HL-60/S4 (cell line): Measurements from ENCODE around the gene EEFSEC.

Source experiments
- in situ Hi-C: fragments of 300-500 bp; cut with MboI; formaldehyde crosslinking; loops from 2 replicates; pipeline ENCODE4 v1.14.3; 2022; ENCODE audit warnings: low sequenced_read_pairs

The EEFSEC gene

DNA sequence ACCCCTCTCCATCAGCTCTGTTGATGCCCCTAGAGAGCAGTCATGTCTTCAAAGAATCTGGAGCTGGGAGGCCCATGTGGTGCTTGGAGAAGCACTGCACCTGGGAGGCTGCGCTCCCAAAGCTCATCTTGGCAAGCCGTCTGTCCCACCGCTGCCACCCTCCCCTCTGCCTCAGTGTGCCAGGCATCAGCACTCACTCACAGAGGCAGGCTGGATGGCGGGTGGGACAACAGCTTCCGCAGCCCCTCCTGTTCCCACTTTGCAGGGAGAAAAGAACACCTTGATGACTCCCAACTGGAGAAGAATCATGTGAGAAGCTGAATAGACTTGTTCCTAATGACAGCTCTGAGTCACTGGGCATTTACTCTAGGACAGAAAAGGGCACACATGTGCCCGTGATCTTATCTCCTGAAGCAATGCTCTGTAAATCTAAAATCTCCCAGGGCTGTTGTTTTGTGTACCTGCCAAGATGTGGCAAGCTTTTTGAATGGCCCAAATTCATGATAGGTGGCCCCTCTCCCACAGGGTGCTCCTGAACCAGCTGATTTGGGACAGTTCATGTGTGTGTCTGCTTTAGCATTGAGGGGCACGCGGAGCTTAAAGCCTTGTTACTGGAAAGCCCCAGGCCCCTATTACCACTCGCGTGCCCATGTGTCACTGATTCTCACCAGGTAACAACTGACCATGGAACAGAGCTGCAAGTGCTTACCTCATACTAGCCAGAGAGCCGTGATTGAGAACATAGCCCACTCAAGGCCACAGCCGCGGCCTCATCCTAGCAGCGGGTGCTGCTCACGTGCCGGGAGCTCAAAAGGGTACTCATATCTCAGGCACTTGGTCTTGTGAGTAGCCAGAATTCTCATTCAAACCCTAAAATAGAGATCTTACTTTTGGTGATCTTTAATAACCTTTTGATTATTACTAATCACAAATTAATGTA lies 209.0 kb downstream of the EEFSEC start:
- in situ Hi-C loops = no loop called here

DNA sequence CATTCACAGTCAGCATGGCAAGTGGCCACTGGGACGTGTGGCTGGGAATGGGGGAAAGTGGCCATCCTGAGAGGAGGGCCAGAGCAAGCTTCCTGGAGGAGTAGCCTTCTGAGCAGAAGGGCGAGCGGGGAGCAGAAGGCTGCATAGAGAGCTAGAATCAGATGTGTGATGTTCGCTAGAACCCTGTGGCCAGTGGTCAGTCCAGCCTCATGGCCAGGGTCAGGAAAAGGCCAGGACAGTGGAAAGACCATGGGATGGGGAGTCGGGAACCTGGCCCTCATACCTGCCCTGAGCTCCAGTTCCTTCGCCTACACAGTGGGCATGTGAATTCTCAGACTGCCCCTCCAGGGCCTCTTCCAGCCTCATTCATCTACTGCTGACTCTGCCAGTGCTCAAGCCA lies 211.0 kb downstream of the EEFSEC start:
- in situ Hi-C loops = no loop called here

DNA sequence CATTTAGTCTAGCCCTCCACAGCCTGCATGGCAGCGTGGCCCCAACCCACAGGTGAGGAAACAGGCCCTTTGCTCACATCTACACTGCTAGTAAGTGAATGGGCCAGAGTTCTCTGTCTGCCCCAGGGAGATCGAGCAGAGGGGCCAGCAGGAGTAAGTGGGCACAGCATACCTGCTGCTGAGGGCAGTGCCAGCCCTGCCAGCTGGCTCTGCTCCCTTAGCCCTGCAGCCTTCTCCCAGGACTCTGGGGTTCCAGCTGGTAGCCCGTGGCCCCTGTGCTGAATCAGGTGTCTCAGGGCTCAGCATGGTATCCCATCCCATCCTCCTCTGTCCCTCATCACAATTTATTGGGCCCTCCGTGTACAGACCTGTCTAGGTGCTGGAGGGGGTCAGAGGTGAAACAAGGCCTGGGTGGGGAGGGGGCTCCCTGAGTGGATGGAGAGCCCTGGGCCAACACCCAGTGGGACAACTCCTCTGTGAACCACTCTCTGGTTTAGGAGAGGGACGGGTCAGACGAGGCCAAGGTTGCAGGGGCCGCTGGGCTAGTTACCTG lies 211.6 kb downstream of the EEFSEC start:
- in situ Hi-C loops = no loop called here

DNA sequence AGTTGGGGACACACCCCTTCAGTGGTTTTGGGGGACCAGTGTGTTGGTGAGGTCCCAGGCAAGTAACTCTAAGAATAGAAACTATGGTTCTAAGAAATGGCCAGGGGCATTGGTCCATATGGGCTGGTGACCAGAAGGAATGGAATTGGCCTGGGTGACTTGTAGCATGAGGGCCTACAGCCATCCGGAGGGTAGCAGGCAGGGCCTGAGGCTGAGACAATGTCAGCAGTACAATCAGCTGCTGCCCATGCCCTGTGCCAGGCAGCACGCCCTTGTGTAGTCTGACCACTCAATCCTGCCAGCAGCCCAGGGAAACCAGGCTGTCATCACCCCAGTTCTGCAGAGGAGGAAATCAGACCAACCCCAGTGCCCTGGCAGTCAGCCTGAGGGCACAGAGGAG lies 212.9 kb downstream of the EEFSEC start:
- in situ Hi-C loops = no loop called here

DNA sequence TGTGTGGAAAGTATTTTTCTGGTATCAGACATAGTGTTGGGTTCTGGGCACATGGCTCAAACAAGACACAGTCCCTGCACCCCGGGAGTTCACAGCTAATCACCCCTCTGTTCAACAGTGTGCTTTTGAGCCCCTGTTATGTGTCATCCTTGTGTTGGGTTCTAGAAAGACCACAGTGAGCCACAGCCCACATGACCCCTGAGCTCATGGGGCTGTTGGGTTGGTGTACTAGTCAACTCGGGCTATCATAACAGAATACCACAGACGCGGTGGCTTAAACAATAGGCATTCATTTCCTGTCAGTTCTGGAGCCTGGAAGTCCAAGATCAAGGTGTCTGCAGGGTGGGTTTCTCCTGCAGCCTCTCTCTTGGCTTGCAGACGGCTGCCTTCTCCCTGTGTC lies 213.4 kb downstream of the EEFSEC start:
- in situ Hi-C loops = no loop called here

DNA sequence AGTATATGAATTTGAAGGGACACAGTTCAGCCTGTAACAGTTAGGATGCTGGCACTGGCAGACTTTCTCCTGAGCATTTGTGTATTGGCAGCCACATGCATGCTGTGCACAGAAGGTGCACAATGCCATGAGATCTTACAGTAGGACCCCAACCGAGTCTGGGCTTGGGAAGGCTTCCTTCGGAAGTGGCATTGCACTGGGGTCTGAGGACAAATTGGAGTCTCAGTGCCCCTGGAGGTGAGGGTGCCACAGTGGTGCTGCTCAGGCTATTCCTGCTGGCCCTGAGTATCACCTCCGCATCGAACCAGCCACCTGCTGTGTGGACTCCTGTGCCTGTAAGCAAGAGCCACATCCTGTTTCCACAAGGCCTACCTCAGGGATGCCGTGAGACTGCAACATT lies 213.9 kb downstream of the EEFSEC start:
- in situ Hi-C loops = no loop called here

DNA sequence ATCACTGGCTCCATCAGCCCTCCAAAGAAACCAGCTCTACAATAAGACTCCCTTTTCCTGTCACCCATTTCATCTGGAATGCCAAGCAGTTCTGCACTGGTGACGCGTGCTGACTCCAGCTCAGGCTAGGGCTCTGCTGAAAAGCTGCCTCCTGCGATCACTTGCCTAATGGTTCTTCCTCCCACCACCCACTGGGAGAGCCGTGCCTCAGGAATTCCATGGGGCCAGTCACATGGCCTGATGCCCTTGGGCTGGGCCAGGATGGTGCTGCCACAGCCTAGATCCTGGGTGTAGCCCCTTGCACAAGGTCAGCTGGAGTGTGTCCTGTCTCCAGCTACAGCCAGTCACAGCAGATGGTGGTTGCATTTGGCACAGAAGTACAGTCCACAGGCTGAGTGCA lies 214.5 kb downstream of the EEFSEC start:
- in situ Hi-C loops = no loop called here

DNA sequence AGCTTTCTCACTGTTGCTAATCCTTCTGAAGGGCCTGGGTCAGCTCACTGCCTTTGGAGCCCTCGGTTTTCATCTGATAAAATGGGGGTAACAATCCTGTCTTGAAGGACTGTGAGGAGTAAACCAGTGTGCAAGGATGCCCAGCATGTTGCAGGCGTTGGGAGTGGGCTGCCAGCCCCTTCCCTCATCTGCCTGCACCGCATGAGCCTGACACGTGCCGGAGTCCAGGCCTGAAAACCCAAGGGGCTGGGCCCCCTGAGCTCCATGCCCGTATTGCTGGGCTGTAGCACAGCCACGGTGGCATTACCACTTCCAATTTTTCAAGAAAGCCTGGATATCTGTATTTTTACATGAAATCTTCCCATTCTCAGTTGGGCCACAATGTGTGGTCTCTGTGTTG lies 215.3 kb downstream of the EEFSEC start:
- in situ Hi-C loops = no loop called here

DNA sequence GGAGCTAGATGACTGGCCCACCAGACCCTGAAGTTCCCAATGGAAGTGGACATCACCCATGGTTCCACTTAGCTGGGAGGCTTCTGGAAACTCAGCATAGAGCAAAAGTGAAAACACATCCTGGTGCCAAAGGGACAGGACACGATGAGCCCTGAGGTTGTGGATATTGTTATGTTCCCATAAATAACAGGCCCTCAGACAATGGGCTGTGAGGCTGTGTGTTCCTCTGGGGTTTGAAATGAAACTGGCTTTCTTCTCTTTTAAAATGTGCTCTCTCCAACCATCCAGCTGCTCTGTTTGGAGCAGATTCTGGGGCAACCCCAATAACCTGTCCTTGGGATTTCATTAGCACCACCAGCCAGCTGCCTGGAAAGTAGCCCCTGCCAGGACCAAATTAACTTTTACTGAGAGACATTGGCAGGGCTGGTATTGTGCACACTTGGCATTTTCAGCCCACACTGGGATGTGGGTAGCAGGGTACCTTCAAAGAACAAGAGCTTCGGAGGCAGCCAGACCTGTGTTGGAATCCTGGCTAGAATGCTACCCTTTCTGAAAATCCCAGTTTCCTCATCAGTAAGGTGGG lies 215.9 kb downstream of the EEFSEC start:
- in situ Hi-C loops = no loop called here

DNA sequence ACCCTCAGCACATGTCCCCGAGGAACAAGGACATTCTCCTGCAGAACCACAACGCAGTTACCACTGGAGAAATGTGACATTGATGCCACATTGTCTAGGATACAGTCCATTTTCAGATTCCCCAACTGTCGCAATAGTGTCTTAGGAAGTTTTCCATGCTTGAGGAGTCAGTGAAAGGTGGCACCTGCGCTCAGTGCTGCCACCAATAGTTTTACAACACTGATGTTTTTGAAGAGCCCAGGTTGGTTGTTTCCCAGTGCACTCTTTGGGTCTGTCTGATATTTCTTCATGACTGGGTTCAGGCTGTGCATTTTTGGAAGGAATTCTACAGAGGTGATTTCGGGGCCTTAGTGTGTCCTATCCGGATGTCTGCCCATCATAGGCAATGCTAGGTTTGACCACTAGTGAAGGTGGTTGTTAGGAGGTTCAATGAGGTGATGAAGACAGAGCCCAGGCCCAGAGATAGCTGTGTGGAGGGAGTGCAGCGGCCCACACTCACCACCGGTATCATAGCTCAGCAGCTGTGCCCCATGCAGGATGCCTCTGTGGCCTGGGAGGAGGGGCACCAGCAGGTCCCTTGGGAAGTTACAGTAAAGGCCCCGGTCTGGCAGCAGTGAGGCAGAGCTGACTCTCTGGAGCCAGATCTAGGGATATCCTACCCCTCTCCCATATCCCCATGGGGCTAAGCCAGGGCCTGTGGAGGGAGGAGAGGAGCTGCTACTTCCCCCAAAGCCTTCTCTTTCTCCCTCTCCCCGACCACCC lies 216.8 kb downstream of the EEFSEC start:
- in situ Hi-C loops = no loop called here

DNA sequence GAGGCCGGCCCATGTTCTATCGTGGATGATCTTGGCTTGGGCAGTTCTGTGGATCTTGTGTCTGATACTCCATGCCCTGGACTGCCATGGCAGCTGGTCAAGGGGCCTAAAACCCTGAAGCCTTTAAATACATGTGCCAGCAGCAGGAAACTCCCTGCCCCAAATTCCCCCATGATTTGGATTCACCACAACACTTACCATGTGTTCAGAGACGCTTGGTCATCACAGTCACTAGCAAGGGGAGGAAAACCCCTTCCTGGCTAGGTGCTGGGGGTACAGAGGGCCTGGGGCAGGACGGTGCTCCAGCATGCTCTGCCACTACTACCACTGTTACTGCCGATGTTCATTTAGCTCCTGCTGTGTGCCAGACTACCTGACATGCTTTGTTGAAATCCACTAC lies 219.0 kb downstream of the EEFSEC start:
- in situ Hi-C loops = no loop called here

DNA sequence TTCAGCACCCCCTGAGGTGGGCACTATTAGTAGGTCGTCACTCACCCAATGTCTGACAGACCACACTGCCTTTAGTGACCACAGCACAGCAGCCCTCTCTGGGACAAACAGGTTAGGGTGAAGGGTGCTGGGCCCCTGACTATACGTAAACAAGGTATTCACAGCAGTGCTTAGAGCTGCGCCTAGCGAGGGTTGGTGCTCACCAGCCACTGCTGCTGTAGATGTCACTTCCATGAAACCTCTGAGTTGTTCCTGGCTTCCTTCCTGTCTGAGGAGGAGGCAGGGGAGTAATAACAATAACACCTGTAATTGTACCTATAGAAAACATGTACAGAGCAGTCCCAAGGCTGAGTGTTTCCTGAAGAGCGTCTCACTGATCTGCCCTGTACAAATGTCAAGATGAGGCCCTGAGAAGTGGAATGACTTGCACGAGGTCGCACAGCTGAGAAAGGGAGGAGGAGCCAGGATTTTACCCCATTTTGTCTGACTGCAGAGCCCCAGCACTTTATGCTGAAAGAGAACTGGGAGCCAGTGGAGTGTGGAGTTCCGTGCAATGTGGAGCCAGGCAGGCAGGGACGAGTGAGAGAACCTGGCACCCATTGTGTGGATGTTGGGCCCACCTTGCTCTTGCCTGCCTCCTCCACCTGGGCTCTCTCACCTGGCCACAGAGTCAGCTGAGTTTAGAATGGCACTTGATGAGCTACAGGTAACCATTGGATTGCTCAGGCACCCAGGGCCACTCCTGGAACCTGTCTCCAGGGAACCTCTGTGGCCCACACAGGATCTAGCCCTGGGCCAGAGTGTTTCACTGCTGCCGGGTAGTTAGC lies 219.6 kb downstream of the EEFSEC start:
- in situ Hi-C loops = no loop called here

DNA sequence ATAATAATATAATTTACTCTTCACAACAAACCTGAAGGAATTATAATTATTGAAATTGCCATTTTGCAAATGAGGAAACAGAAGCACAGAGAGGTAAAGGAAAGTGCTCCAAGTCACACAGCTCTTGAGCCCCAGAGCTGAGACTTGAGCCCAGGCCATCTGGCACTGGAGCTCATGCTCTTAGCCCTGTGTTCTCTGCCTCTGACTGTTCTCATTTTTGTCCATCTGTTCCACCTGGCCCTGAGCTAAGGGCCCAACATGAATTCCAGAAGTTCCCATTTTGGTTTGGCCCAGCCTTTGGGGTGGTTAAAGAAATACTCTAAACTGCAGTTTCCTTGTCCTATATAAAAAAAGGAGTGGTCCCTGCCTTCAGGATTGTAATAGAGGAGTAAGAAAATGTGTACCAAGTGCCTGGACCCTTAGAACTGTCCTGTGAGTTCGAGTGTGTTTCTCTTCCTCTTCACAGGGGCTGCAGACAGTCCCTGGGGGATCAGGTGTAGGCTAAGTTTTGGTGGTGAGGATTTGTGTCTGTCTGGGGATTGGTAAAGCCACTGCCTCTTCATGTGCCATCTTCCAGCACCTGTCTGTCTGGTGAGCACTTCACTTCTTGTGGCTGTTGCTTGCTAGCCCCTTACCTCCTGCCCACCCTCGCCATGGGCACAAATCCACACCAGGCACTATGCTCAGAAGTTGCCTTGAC lies 221.6 kb downstream of the EEFSEC start:
- in situ Hi-C loops = no loop called here

DNA sequence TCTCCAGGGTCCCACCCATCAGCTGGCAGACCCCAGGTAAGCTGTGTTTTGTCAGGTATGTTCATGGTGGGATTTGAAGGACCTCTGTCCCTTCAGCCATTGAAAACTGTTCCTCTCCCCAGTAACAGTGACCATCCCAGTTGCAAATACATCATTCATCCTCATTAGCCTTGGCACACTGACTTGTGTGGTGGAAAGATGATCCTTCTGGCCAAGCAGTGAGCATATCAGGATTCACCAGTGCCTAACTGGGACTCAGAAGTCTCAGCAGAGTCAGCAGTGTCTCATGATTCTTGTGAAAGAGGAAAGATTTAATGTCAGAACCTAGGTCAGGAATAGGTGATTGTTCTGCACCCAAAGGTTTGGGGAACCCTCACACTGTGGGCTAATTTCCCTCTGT lies 223.2 kb downstream of the EEFSEC start:
- in situ Hi-C loops = no loop called here

DNA sequence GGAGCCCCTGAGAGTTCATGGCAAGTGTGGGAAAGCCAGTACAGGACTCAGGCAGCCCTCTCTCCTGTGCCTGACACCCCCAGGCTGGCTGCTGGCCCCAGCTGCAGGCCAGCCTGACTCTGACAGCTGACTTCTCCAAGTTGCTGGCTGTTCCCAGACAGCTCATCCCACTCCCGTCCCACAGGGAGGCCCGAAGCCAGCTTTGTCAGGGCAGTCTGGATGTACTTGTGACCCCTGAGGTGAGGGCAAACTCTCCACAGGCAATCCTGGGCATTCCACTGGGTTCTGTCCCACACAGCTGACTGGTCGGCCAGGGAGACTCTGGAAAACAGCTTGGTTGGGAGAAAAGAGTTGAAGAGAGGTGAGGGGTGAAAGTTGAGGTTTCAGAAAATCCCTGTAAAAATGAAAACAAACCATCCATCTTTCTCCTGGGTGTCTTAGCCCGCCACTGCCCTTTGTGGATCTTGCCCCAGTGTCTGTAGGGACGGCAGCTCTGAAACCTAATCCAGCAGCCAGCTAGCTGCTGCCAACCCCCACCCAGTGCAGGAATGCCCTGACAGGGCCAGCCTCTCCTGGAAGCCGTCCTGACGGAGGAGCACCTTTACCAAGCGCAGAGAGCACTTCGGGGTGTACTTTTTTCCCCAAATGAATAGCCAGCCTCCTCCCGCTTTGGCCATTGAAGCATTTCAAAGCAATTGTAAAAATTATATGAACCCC lies 225.5 kb downstream of the EEFSEC start:
- in situ Hi-C loops = no loop called here

DNA sequence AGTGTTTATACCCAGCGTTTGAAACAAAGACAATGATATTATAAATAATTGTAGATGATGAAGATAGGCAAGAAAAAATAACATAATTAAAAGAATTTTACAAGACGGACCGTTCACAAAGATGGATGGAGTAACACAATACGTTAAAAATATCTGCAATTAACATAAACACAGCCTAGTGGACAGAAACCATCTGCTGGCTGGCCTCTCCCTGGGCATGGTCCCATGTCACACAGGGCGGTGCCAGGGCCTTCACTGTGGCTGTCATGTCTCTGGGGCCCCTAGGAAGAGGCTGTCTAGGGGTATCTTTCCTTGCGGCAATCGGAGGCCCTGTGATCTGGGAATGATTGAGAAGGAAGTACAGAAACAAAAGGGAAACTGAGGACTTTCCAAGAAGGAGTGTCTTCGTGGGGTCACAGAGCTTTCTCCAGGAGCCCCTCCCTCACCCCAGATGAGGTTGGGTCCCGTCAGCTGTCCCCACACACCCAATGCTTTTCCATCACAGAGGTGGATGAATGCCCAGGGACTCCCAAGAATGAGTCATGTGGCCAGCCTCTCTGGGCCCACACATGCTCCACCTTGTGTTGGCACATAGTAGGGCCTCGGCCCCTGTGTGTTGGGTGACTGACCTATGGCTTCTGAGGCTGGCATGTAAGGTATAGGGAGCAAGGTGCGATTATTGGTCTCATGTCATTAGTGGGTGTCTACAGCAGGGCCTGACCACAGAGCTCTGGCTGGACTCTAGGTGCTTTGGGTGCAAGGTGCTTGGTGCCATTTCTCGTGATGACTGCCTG lies 226.3 kb downstream of the EEFSEC start:
- in situ Hi-C loops = no loop called here

DNA sequence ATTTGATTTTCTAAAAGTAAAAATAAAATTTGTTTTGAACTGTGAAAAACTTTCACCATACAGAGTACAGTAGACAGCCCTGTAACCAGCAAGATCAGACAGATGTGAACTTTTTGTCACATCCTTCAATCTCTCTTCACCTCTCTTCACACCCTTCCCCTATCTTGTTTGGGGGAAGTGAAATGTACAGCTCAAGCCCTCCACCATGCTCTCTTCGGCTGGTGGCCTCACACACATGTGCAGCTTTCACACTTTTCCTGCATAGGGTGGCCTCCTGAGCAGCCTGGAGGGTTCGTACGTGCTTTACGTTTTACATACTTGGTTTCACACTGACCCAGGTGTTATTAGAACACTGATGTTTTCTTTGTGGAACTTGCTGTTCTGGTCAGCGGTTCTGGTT lies 227.0 kb downstream of the EEFSEC start:
- in situ Hi-C loops = no loop called here

DNA sequence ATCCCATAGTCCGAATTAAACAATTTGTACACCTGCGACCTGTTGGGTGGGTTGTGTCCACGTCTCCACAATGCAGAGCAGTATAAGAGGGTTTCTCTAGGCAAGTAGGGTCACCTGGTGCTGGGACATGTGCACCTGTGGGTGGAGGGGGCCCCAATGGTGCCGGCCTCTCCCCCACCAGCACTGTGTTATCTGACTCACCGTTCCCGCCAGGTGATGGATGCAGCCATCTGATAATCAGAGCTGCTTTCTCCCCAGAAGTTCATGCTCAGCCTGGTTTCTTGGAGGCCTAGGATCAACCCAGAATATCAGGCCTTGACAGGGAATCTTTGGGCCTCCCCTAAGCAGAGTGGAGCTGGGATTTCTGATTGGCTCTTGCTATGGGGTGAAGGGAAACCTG lies 227.4 kb downstream of the EEFSEC start:
- in situ Hi-C loops = no loop called here

DNA sequence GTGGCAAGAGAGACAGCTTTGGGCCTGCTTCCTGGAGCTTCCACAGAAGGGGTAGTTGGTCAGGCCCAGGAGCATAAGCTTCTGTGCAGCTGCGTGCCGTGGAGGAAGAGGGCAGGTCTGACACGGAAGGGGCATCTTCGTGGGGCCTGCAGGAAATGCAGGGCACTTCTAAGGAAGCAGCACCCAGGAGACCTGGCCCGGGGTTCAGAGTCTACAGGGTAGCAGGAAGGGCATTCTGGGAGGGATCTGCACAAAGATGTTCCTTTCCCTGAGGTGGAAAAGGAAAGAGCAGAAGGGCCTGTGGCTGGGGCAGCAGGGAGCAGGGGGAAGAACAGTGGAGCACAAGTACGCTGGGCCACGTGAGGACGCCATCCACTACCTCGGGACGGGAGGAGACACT lies 228.3 kb downstream of the EEFSEC start:
- in situ Hi-C loops = no loop called here
